Testis (tissue), 2 donors: ENCODE results near the gene DMD.

Experiments used
- CTCF ChIP-seq, 3 experiments: fragments of 450-650 bp in 2 of 3; fragments of 200-600 bp in 1 of 3; sonication (generic) in 1 of 3; IDR thresholded peaks; one replicate each; pipeline ENCODE4 v1.5.1; 2016 to 2019; ENCODE audit warnings: antibody characterized with exemption in 3 of 3, mild to moderate bottlenecking in 2 of 3, moderate library complexity in 1 of 3
- POLR2A ChIP-seq: fragments of 450-650 bp; IDR thresholded peaks from one replicate; pipeline ENCODE4 v1.6.1; 2017; ENCODE audit warnings: antibody characterized with exemption, mild to moderate bottlenecking, moderate library complexity

GRCh38 chrX:31858915-31859314 lies 1352.4 kb downstream of the DMD start:
- TF ChIP-seq CTCF (IDR thresholded peaks at IDR 0.05) (no peak), POLR2A (no peak)
